NCI-H446 treated with DMSO at 0.1 percent for 48 hours (cell line): ENCODE data around the gene AMIGO3.
"Not testable (repeated sequence)": the region's sequence is repeated elsewhere in the genome, so short reads cannot be mapped to it uniquely, and the experiment has no call there.

ENCODE experiments used
- DNase-seq: peaks from one replicate; lab custom pipeline; 2025; lab: John Stamatoyannopoulos, UW

AMIGO3 gene

GRCh38 chr3:49712166-49712565 lies 7.3 kb downstream of the AMIGO3 start:
- no peak for DNase-seq

GRCh38 chr3:49711489-49711888 lies 8.0 kb downstream of the AMIGO3 start:
- DNase-seq: no peak

GRCh38 chr3:49709852-49710251 lies 9.6 kb downstream of the AMIGO3 start:
- no peak for DNase-seq

DNA sequence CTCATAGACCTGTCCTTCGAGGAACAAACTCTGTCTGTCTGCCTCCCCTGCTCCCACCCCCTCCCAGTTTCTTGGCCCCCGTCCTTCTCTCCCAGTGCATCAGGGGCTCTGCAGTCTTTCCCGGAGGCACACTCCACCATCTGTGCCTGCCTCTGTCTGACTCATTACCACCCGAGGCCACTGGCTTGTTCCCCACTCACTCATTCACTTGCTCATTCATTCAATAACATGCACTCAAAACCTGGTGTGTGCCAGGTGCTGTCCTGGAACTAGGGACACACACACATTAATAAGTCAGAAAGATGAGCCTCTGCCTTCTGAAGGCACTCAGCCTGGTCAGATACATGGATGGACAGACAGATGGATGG lies 12.4 kb downstream of the AMIGO3 start:
- DNase-seq: peak; percentile 33

GRCh38 chr3:49706456-49707112 lies 12.9 kb downstream of the AMIGO3 start:
- DNase-seq: no peak

GRCh38 chr3:49705390-49705960 lies 14.0 kb downstream of the AMIGO3 start:
- DNase-seq: no peak

DNA sequence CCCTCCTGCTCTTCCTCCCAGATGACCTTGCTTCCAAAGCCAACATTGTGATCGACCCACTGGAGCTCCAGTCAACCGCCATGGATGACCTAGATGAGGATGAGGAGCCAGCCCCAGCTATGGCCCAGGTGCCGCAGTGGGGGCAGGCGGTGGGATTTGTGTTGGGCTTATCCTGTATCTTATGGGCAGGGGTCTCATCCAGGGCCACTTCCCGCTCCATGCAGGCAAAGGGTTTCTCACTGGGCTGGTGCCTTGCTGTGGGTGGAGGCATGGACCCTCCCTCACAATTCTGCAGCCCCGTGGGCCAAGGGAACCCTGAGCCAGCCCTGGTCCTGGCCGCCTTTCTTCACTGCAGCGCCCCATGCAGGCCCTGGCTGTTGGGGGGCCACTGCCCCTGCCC lies 14.9 kb downstream of the AMIGO3 start:
- no peak for DNase-seq

DNA sequence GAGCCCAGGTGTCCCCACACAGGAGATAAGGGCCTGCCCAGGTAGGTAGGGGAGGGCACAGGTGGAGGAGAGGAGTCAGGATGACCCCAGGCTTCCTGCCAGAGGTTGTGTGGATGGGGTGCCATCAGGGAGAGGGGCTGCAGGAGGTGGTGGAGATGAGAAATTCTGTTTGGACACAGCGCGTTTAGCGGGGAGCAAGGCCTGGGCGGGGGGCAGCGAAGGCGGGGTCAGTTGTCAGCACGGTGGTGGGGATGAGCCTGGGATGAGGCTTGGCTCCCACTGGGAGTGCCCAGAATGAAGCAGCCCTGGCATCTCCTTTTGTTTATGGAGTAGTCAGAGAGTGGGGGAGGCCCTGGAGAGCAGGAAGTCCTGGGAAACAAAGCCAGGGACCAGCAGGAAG lies 15.5 kb downstream of the AMIGO3 start:
- DNase-seq: no peak

DNA sequence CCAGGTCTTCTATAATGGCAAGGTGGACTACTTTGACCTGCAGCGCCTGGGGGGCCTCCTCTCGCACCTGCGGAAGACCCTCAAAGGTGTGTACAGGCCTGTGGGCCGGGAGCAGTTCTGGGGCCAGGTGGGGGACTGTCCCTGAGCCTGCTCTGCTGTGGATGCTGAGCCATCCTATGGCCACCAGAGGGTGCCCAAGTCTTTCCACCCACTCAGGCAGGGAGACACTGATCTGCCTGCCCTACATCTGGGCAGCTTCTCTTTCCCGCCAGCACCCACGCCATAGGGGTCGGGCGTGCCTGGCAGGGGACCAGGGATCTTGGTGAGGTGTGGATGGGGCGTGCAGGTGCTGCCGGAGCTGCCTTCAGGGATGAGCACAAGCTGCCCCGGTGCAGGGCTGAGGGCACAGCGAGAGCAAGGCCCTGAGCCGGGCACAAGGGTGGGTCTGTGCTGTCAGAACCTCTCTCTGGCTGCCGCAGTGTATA lies 16.0 kb downstream of the AMIGO3 start:
- DNase-seq: peak; percentile 31

DNA sequence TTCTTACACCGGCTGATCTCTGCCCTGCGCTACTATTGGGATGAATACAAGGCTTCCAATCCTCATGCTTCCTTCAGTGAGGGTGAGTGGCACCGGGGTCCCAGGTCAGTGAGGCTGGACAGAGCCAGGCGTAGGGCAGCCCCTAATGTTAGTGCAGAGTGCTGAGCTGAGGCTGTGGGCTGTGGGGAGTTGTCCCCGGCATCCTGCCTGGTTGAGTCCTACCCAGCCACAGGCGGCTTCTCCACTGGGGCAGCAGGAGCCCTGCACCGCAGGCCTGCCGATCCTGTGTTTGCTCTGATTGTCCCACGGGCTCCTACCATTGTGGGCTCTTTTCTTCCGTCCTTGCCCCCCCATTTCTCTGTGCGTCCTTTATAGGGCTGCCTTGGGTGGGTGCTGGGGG lies 16.8 kb downstream of the AMIGO3 start:
- no peak for DNase-seq

- no peak for DNase-seq
Observed at GRCh38 chr3:49701388-49702077, 18.0 kb downstream of the AMIGO3 start.

GRCh38 chr3:49700453-49701128 lies 18.9 kb downstream of the AMIGO3 start:
- no peak for DNase-seq

- no peak for DNase-seq
Observed at GRCh38 chr3:49700014-49700413, 19.5 kb downstream of the AMIGO3 start.

DNA sequence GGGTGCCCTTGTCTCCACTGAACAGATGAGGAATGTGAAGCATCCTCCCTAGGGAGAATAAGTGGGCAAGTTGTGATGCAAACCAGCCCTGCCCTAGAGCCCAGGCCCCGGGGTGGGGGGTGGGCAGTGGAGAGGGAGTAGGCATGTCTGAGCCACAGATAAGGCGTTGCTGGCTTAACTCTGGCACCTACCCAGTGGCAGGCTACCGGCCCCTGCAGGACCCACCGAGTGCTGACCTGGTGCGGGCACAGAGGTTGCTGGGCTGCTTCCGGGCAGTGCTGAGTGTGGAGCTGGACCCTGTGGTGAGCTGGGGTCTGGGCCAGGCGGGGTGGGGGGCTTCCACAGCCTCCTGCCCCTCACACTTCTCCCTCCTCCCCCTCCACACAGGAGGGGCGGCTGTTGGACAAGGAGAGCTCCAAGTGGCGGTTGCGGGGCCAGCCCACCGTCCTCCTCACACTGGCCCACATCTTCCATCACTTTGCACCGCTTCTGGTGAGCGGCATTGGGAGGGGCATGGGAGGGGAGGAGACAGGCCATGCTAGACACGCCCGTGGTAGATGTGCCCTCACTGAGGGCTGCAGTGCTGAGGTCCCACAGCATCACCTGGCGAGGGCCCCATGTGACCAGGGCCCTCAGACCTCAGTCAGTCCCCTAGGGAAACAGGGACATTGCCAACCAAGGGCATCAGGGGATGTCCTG lies 20.1 kb downstream of the AMIGO3 start:
- DNase-seq: no peak

GRCh38 chr3:49695350-49696015 lies 24.0 kb downstream of the AMIGO3 start:
- DNase-seq: not testable (repeated sequence)

DNA sequence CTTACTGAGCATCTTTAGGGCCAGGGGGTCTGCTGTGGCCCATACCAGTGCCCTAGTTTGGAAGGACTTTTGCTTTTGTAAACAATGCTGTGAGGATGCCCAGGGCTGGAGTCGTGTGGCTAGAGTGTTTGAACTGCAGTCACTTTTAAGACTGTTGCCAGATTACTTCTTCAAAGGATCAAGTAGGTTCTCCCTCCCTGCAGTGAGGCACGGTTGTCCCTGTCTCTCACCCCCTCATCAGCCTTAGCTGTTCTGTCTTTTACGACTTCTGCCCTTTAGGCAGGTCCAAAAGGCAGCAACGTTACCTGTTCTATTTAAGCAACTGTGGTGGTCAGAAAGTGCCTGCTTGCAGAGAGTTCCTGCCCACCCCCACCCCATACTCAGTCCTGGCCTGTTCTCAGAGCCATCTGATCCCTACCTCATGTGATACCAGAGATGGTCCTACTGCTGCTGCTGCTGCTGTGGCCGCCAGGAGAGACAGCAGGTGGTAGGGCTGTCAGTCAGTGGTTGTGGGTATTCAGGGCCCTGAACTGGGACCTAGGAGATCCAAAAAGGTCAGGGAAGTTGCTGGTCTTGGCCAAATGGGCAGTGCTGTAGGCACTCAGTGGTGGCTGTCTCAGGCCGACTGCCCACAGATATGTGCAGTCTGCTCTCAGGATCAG lies 24.9 kb downstream of the AMIGO3 start:
- not testable (repeated sequence) for DNase-seq

DNA sequence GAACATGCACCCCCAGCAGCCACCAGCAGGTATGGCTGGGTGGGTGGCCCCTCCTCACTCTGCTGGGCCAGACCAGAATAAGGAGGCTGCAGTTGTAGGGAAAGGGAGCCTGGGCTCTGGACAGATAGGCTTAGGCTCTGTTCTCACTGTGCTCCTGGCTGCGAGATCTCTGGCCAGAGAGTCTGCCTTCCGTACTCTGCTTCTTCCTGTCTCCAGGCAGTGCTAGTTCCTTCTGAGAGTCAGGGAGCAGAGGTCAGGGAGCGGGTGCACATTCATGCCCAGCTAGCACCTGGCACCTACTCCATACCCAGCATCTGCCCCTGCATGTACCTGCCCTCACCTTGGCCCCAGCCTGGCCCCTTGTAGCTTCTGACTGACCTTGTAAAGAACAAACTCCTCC lies 28.0 kb downstream of the AMIGO3 start:
- DNase-seq: not testable (repeated sequence)

GRCh38 chr3:49690856-49691255 lies 28.6 kb downstream of the AMIGO3 start:
- DNase-seq: not testable (repeated sequence)

- not testable (repeated sequence) for DNase-seq
Observed at GRCh38 chr3:49689908-49690624, 29.4 kb downstream of the AMIGO3 start.
